ENCODE data around the gene AKT1.

Gene AKT1

DNA sequence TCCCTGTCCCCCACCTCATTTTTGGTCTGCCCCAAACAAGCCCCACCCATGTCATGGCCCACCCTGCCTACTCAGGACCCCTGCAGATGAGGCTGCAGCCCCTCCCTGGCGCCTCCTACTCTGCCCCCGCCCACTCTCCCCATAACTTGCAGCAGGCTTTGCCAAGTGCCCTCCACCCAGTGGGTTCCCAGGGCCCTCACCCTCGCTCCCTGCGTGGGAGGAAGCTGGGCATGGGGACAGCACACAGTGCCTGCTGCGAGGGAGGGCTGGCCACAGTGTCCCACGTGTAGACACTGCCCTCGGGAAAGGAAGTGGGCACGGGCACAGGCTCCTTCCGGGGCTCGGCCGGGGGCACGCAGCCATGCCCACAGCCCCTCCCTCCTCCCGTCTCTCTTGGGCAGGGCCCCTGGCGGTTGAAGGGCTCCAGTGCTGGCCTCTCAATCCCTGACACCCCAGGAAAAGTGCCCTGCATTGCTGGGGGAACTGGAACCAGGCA, 9.4 kb downstream of the AKT1 start:
- DNase-seq (ENCODE audit: low spot score): no peak

DNA sequence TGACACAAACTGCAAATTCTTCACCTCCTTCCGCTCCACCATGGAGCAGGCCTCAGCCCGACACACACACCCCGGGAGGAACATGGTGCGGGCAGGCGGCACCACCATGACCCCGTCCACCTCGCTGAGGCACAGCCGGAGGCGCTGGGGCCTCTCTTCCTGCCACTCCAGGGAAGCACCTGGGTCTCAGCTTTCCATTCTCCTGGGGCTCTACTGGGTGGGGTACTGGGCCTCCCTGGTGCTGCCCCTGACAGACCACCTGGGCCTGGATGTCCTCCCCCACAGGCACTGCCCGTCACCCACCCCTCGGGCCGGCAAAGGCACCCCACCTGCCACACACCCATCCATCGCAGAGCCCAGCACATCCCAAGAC, 9.9 kb downstream of the AKT1 start:
- no peak for DNase-seq (ENCODE audit: low spot score)

DNA sequence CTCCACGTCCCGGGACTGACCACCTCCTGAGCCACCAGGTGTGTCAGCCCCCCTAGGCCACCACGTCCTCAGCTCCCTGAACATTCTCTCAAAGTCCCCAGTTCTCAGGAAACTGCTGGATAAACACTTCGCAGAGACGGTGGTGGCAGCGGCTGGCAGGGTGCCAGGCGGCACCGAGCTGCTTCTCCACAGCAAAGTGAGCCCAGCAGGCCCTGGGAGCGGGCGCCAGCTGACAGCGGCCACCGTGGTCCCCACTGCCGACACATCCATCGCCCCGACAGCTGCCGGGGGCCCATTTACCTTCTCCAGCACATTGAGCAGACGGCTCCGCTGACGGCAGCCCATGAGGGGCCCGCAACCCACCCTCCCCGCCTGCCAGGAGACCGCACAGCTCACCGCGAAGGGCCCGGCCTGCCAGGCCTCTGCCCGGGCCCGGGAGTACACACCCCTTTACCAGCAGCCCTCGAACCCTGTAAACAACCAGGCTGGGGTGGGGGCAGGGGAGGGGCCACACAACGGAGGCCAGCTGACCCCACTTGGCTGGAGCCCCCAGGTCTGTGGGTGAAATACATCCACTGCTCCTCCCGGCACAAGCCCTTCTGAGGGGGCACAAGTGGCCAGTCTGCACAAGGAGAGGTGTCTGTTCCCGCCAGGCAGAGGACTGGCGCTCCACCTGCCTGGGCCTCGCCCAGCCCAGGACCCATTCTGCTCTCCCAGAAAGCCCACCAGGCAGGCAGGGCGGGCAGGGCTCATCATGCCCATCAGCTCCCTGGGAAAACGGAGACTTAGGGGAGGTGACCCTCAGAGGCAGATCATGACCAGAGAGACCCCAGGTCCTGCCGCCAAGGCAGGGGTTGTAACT, 10.5 kb downstream of the AKT1 start:
- no peak for DNase-seq (ENCODE audit: low spot score)

DNA sequence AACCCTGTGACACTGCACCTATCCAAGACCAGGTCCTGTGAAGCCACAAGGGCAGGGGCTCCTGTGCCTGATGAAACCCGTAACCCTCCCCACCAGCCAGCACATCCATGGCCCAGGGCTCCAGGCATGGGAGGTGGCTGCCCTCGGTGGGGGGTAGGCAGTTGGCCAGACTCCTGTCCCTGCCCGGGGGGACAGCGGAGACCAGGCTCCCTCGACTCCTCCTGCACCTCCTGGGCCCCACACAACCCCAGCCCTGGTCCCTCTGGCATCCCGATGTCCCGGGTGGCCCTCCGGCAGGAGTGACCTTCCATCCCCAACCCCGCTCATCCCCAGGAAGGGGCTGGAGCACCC, 11.4 kb downstream of the AKT1 start:
- DNase-seq (ENCODE audit: low spot score): no peak

DNA sequence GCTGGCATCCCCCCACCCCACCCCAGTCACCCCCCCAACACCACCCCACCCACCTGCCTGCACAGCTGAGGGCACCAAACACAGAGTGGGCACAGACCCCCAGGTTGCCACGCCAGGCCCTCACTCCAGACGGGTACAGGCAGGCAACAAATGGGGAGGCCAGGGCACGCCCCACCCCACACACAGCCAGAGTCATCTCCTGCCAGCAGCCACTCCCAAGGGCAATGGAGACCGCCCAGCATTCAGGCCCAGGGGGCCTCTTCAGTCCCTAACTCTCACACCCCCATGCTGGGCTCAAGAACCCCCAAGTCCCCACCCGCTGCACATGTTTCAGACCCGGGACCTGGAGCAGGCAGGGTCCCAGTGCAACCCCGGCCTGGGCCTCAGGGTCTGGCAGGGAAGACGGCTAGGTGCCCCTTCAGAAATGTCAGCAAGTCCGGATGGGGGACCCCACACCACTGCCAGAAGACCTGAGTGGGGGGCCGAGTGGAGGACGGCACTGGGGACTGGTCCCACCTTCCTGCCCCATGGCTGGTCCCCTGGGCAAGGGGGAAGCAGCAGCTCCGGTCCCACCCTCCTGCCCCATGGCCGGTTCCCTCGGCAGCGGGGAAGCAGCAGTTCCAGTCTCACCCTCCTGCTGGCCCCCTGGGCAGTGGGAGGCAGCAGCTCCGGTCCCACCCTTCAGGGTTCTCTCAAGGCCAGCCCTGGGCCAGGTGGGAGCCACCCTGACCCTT, 11.9 kb downstream of the AKT1 start:
- no peak for DNase-seq (ENCODE audit: low spot score)

DNA sequence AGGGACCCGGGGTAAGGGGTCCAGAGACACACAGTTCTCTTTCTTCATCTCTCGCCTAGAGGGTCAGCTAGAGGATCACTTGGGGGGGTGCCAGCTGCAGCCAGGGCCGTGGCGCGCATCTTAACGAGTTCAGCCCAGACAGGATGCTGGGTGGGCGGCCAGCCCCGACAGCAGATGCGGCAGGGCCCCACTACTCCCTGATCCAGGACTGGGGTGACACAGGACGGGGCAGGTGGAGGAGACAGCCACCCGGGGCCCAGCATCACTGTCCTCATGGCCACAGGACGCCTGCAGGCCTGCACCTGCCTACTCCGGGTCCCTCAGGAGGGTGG, 12.8 kb downstream of the AKT1 start:
- no peak for DNase-seq (ENCODE audit: low spot score)

DNA sequence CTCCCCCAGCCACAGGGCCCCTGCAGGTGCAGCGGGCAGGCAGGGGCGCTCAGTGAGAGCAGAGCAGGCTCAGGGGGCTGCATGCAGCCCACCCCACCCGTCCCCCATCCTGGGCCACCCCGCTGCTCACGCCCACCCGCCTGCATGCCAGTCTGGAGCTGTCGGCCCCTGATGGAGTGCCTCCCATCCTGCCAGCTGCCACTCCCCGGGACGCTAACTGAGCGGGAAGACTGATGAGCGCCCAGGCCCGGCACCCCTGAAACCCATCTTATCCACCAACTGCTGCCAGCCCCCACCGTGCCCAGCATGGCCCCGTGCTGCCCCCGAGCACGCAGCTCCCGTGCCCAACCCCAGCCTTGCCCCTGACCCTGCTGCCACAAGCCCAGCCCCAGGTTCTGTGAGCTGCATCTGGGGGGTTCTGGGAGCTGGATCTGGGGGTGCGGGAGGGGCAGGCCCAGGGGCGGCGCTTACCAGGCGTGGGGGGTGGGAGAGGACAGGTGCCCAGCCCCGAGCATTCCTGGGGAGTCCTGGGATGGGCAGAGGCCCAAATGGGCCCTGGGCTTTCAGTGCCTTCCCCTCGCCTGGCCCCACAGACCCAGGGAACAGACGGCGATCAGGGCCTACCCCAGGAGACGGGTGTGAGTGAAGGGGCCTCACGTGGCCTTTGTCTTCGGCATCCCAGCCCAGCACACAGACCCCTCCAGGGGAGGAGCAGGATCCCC, 13.3 kb downstream of the AKT1 start:
- no peak for DNase-seq (ENCODE audit: low spot score)

DNA sequence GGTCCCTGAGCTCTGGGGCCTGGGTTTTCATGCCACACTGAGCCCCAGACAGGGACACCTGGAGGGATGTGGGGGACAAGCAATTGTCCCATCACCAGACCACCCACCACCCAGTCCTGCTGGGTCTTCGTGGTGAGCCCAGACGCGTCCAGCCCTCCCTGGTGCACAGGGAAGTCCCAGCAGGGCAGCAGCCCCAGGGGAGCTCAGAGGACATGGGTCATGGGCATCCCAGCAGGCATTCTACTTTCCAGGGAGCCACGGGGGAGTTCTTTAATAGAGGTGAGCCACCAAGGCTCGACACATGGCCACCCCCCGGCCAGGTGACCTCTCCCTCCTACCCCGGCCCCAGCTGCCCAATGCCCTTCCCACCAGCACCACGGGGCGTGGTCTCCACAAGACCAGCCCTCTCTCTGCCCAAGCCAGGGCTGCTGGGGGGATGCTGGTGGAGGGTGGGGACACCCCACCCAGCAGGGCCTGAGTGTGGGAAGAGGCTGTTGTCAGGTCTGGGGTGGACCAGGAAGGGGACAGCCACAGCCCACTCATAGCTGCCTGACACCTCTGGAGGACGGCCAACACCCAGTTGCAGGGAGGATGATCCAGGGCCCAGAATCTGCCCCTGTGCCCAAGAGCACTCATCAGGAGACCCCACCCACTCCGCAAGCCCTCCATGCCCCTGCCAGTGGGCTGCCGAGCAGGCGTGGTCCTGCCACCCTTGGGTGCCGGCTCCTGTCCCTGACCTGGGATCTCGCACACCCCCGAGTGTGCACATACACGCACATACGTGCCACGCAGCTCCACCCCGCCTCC, 14.1 kb downstream of the AKT1 start:
- DNase-seq (ENCODE audit: low spot score): no peak

DNA sequence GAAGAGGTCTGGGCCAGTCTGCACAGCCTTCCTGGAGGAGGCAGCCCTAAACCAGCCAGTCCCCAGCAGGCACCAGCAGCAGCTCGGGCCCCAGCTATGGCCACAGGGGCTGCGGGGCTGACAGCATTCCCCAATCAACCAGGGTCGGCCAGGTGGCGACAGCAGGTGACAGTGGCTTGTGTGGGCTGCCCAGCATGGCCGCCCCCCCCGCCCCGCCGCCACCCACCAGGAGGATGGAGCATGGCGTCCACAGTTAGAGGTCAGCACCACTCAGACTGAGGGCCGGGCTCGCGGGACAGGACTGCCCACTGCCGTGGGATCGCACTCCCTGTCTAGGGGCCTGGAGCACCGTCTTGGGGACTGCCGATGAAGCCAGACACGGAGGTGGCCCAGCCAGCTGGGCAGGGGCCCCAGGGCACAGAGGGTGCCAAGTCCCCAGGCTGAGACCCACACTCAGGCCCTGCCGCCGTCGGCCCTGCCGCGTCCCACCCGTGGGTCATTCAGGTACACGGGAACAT, 15.0 kb downstream of the AKT1 start:
- DNase-seq (ENCODE audit: low spot score): no peak

DNA sequence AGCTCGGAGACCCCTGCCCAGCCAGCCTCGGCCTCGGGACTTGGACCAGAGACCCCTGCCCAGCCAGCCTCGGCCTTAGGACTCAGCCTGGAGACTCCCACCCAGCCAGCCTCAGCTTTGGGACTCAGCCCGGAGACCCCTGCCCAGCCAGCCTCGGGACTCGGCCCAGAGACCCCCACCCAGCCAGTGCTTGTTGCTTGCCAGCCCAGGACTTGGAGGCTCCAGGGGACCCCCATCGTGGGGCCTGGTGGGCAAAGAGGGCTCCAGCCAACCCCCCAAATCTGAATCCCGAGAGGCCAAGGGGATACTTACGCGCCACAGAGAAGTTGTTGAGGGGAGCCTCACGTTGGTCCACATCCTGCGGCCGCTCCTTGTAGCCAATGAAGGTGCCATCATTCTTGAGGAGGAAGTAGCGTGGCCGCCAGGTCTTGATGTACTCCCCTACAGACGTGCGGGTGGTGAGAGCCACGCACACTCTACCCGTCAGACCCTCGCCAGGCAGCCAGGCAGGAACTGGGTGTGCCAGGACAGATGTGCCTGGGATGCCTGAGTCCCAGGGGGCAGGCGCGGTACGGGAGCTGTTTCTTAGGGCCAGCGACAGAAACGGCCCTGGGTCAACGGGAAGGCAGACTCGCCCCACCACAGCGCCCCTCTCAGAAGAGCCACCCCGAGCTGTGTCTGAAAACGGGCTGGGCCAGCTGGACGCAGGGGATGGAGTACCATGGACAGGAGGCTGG, 15.6 kb downstream of the AKT1 start:
- DNase-seq (ENCODE audit: low spot score): no peak

DNA sequence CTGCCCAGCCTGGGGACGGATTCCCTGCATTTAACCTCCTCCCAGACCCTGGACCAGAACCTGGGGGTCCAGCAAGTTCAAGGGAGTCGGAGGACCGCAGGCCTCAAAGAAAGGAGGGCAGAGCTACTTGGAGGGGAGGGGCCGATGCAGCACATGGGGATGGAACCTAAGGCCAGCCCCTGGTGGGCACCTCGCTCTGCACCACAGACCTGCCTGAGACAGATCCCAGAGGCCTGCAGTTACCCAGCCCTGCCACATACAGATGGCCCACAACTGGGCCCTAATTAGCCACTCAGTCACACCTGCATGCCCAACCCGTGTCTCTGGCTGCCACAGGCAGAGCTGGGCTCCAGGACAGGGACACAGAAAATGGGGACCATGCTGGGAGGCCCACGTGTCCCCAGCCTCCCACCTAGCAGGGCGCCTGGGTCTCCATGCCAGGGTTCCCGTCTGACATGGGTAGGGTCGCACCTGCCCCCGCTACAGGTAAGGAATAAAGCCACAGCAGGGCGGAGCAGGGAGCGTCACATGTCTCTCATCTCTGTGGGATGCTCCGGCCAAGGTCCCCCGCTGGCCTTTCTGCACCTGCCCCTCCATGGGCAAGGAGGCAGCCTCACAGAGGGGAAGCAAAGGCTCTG, 16.7 kb downstream of the AKT1 start:
- DNase-seq (ENCODE audit: low spot score): no peak

DNA sequence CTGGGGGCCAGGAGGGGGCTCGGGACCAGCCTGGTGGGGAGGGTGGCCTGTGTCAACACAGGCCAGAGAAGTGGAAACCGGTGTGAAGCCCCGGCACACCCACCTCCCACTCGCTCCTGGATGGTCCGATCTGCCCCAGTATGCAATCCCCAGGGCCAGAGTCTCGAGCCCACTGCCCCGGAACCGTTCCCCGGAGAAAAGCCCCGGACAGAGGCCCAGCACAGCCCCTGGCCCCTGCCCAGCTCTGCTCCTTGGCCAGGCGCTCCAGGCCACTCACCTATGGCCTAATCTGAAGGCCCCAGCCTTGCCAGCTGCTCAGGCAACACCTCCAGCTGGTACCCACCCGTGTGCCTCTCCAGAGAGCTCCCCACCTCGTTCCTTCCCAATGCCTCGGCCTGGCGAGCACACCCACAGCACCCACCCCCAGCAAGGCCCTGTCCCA, 17.7 kb downstream of the AKT1 start:
- DNase-seq (ENCODE audit: low spot score): no peak

DNA sequence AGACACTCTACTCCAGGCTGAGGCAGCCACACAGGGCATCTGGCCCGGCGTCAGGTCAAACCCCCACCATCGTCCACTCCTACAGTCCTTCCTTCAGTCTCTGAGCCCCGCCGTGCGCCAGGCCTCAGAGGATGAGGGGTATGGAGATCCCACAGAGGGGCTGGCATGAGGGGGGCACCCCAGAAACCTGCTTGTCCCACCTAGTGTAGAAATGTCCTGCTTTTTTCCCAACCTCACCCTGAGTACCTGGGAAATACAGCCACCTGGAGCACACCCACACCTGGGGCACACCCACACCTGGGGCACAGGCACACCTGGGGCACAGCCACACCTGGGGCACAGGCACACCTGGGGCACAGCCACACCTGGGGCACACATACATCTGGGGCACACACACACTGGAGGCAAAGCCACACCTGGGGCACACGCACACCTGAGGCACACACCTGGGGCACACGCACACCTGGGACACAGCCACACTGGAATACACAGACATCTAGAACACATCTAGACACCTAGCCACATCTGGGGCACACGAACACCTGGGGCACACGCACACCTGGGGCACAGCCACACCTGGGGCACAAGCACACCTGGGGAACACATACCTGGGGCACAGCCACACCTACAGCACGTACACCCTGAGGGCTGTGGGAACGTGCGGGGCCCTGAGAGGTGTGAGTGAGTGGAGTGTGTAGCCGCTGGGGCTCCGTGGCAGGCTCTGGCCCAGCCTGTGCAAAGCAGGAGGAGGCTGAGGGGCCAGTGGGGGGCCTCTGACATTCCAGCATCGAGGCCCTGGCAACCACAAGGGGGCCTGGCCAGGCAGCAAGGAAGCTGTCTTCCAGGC, 18.4 kb downstream of the AKT1 start:
- no peak for DNase-seq (ENCODE audit: low spot score)

DNA sequence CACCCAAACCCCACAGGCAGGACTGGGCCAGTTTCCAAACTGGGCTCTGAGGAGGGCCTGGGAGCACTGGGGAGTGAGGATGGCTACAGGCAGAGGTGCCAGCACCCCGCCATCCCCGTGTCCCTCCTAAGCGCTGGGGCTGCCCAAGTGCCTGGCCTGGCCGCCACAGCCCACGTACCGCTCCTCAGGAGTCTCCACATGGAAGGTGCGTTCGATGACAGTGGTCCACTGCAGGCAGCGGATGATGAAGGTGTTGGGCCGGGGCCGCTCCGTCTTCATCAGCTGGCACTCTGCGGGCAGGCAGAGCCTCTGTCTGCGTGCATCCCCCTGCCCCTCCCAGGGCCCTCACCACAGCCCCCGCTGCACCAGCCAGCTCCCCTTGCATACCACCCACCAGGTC, 19.1 kb downstream of the AKT1 start:
- DNase-seq (ENCODE audit: low spot score): no peak

DNA sequence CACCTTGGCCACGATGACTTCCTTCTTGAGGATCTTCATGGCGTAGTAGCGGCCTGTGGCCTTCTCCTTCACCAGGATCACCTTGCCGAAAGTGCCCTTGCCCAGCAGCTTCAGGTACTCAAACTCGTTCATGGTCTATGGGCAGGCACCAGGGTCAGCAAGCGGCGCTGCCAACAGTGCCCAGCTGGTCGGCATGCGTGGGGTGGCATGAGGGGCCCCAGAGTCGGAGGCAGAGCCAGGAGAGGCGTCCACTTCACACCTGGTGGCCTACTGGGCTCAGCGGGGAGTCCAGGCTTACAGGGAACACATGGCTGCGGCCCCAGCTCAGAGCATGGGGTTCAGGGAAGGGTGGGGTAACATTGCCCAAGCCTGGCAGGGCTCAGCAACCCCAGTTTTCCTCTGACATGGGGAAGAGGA, 20.5 kb downstream of the AKT1 start:
- no peak for DNase-seq (ENCODE audit: low spot score)

DNA sequence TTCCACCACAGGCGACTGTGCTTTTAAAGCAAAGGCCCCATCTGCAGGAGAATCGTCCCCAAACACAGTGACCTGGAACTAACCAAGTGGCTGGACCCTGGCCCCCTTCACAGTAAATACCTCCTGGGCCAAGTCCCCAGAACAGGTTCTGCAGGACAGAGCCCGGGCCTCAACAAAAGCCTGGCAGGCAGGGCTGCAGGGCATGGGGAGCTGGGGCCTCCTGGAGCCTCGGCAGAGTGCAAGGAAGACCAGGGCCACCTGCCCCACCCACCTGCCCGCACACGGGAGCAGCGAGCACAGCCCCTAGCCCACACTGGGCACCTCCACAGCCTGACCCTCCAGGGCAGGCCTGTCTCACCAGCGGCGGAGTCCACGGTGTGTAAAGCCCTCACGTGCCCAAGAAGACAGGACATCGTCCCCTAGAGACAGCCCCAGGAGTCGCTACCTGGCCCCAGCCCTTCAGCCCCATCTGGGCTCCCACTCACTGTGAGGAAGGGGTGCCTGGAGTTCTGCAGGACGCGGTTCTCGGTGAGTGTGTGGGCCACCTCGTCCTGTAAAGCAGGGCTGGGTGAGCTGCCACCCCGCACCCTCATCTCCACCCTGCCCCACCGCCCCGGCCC, 21.0 kb downstream of the AKT1 start:
- no peak for DNase-seq (ENCODE audit: low spot score)

DNA sequence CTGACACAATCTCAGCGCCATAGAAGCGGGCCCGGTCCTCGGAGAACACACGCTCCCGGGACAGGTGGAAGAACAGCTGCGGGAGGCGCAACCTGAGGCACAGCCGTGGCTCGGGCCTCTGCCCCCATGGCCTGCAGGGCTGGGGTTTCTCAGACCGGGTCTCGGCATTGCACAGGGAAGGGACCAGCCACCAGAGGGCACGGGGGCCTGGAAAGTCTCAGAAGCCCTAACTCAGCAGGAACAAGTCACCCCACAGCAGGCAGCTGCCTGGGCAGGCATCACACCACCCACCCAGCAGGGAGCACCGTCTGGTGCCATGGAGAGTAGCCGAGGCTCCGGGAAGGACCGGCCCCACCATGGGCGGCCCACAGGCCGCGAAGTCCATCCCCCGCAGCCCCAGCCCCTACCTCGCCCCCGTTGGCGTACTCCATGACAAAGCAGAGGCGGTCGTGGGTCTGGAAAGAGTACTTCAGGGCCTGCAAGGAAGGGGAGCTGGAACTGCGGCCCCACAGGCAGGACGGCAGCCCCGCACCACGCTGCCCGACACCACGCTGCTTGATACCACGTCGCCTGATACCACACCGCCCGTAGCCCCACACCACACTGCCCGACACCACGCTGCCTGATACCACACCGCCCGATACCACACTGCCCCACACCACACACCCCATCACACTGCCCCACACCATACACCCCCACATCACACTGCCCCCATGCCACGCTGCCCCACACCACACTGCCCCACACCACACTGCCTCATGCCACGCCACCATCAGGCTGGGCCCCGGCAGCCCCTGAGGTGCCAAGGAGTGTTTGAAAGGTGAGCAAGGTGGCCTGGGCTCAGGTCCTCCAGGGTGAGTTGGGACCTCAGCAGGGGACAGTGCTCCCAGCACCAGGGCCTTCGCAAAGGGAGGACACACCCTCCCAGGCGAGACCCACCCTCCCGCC, 21.8 kb downstream of the AKT1 start:
- no peak for DNase-seq (ENCODE audit: low spot score)
